Activated naive CD4-positive, alpha-beta T cell treated with anti-CD3 and anti-CD28 coated beads, Interleukin-2, amount 50 U/mL, for 24 hours (primary cell): Measurements from ENCODE around the gene WRNIP1.

Experiments
- H3K27ac Mint-ChIP-seq: one replicate; pipeline ENCODE4 v1.8.0; 2021; ENCODE audit warnings: mild to moderate bottlenecking, mixed read lengths
- H3K27me3 Mint-ChIP-seq: one replicate; pipeline ENCODE4 v1.8.0; 2021; ENCODE audit warnings: mixed read lengths
- H3K36me3 Mint-ChIP-seq: one replicate; pipeline ENCODE4 v1.8.0; 2021; ENCODE audit warnings: mixed read lengths
- H3K4me1 Mint-ChIP-seq: one replicate; pipeline ENCODE4 v1.8.0; 2021; ENCODE audit warnings: mixed read lengths
- H3K4me3 Mint-ChIP-seq: one replicate; pipeline ENCODE4 v1.8.0; 2021; ENCODE audit warnings: mild to moderate bottlenecking, mixed read lengths
- H3K9me3 Mint-ChIP-seq: one replicate; pipeline ENCODE4 v1.8.0; 2021; ENCODE audit warnings: mixed read lengths

WRNIP1 gene

DNA sequence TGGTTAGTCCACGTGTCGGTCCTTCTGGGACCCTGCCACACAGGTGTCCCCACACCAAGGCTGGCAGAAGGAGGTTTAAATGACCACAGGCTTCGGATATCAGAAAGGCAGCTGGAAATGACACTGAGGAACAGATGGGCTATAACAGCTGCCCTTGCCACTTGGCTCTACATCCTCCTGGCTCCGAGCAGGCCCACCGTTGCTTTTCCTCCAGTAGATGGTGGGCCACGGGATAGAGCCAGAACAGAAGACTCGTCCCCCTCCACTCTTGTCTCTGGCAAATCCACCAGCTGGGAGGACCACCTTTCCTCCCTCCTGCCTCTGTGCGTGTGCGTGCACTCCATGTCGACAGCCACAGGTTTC is 17.6 kb downstream of the WRNIP1 start:
- H3K9me3 Mint-ChIP-seq, result no peaks in the 10 kb centered on the region
- no peak overlapping the region for H3K4me3 Mint-ChIP-seq
- H3K4me1 Mint-ChIP-seq, result peaks cover 28% of the 10 kb centered on the region
- no peaks in the 10 kb centered on the region for H3K27me3 Mint-ChIP-seq
- H3K36me3 Mint-ChIP-seq, result peaks cover 12% of the 10 kb centered on the region
- no peak overlapping the region for H3K27ac Mint-ChIP-seq

DNA sequence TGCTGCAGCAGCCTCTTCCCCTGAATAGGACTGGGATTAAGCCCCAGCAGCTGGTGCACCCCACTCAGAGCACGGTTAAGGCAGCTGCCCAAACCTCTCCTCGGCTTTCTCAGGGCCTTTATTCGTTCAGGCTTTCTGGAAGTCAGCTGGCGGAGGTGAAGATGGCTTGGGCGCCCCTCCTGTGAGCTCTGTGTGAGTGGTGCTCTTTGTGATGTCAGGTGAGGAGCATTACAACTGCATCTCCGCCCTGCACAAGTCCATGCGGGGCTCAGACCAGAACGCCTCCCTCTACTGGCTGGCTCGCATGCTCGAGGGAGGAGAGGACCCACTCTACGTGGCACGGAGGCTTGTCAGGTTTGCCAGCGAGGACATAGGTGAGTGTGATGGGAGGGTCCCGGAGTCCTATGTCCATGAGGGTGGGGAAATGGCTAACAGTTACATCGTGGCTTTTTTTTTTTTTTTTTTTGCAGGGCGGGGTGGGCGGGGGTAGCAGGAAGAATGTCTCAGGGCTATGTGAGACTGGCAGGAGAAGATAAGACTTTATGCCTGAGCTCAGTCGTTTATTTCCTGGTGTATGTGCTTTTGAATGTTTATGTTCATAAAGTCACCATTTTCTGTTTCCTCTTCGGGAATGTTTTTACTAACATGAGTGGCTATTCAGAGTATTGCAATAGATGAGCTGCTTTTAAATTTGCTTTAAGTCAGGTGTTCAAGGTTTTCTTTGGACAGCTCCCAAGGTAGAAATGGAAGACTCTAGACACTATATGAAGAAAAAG is 18.2 kb downstream of the WRNIP1 start:
- Mint-ChIP-seq H3K36me3 (peaks cover 12% of the 10 kb centered on the region), H3K4me1 (peaks cover 25% of the 10 kb centered on the region), H3K27ac (no peak overlapping the region), H3K4me3 (no peak overlapping the region), H3K9me3 (no peaks in the 10 kb centered on the region), H3K27me3 (no peaks in the 10 kb centered on the region)

DNA sequence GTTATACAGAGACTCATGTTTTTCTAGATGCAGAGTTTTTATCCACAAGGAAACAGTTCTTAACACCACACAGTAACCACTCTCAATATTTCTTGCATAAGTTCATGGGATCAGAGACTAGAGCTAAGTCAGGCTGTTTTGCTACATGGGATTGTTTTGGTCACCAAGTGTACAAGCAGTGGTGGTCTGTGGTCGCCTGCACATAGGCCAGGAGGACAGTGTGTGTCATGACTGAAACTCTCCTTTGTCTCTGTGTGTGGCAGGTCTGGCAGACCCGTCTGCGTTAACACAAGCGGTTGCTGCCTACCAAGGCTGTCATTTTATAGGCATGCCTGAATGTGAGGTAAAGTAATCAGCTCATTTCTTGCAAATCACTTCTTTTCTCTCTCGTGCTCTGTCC is 18.9 kb downstream of the WRNIP1 start:
- no peak overlapping the region for H3K4me3 Mint-ChIP-seq
- peaks cover 25% of the 10 kb centered on the region for H3K4me1 Mint-ChIP-seq
- H3K27ac Mint-ChIP-seq, result peak overlapping the region; percentile 68
- no peaks in the 10 kb centered on the region for H3K9me3 Mint-ChIP-seq
- peaks cover 12% of the 10 kb centered on the region for H3K36me3 Mint-ChIP-seq
- H3K27me3 Mint-ChIP-seq, result no peaks in the 10 kb centered on the region

DNA sequence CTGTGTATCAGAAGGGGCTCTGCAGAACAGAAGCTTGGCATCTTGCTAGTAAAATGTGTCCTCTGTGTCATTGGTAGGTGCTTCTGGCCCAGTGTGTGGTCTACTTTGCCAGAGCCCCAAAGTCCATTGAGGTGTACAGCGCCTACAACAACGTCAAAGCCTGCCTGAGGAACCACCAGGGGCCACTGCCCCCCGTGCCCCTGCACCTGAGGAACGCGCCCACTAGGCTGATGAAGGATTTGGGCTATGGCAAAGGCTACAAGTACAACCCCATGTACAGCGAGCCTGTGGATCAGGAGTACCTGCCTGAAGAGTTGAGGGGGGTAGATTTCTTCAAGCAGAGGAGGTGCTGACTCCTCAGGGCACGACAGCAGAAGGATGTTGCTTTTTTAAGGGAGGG is 19.7 kb downstream of the WRNIP1 start:
- no peaks in the 10 kb centered on the region for H3K9me3 Mint-ChIP-seq
- peaks cover 12% of the 10 kb centered on the region for H3K36me3 Mint-ChIP-seq
- H3K4me3 Mint-ChIP-seq, result no peak overlapping the region
- H3K27me3 Mint-ChIP-seq, result no peaks in the 10 kb centered on the region
- no peak overlapping the region for H3K27ac Mint-ChIP-seq
- H3K4me1 Mint-ChIP-seq, result peaks cover 25% of the 10 kb centered on the region

DNA sequence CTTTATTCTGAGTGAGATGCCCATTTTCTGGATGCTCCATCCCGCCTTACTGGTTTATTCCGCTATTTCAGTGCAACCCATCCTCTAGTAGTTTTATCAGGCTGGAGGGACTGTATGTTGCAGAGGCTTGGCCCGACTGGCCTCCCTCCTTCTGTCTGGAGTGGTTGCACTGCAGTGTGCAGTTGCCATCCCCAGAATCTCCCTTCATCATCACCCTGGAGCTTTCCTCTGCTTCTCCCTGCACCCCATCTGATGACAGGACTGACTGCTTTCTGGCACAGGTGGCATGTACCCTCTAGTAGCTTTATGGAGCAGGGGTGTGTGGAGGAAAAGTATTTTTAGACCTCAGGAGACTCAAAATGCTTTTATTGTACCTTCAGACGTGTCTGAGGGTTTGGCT is 21.1 kb downstream of the WRNIP1 start:
- Mint-ChIP-seq H3K36me3 (peaks cover 12% of the 10 kb centered on the region), H3K9me3 (no peaks in the 10 kb centered on the region)

DNA sequence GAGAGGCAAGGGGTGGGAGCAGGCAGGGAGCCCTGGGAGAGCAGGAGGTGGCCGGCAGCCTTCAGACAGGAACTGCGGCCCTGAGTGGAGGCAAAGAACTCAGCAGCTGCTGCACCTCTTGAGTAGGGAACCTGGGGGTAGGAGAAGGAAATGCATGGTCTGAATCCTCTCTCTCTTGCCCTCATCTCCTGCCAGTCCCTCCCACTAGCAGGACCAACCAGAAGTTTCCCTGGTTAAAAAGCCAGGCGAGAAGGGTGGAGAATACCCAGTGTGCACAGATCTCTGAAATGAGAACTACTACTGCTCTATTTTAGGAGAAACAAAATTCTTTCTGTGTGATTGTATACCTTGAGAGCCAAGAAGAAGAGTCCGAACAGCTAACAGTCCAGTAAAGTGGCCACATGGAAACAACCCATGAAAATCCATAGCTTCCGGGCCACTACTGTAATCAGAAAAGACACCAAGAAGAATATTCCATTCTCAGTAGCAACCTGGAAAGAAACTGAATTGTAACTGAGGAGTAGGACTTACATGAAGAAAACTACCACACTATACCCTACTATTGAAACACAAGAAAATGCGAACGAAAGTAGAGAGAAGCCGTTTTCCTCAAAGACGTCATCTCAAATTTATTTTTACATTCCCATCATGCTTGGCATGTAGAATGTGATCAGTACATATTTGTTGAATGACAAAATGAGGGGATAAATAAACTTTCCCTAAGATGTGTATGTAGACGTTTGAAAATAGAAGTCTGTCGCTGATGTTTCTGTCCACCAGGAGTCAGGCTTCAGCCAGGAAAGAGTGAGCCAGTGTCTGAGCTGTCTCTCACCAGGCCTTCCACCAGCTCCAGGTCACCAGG is 25.6 kb downstream of the WRNIP1 start:
- peaks cover 37% of the 10 kb centered on the region for H3K4me1 Mint-ChIP-seq
- H3K27ac Mint-ChIP-seq, result peak overlapping the region; percentile 56
- H3K4me3 Mint-ChIP-seq, result no peak overlapping the region
- H3K36me3 Mint-ChIP-seq, result peaks cover 6% of the 10 kb centered on the region
- H3K27me3 Mint-ChIP-seq, result no peaks in the 10 kb centered on the region
- H3K9me3 Mint-ChIP-seq, result no peaks in the 10 kb centered on the region

More for the DNA sequence above, 21.1 kb downstream of the WRNIP1 start:
- no peak overlapping the region for H3K4me3 Mint-ChIP-seq
- peaks cover 26% of the 10 kb centered on the region for H3K4me1 Mint-ChIP-seq
- H3K27ac Mint-ChIP-seq, result peak overlapping the region; percentile 5
- H3K27me3 Mint-ChIP-seq, result no peaks in the 10 kb centered on the region

DNA sequence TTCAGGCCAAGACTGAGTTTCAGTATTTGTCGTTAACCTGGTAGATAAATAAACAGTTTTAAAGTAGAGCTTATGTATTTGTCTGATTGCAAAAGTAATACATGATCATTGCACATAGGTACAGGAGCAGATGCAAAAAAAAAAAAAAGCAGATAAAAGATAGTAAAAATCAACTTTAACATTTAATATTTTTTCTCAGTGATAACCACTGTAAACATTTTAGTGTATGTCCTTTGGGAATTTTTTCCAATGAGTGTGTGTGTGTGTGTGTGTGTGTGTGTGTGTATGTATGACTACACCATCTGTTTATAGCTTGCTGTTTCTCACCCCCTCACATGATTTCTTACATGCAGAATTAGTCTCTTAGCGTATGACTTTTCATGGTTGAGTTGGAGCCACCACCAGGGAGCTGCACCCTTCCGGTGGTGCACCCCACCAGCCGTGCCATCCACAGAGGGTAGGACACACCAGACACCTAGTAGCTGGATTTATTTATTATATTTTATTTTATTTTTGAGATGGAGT is 26.3 kb downstream of the WRNIP1 start:
- no peaks in the 10 kb centered on the region for H3K27me3 Mint-ChIP-seq
- H3K4me1 Mint-ChIP-seq, result peaks cover 37% of the 10 kb centered on the region
- H3K4me3 Mint-ChIP-seq, result no peak overlapping the region
- peaks cover 6% of the 10 kb centered on the region for H3K36me3 Mint-ChIP-seq
- peak overlapping the region; percentile 56 for H3K27ac Mint-ChIP-seq
- H3K9me3 Mint-ChIP-seq, result no peaks in the 10 kb centered on the region

DNA sequence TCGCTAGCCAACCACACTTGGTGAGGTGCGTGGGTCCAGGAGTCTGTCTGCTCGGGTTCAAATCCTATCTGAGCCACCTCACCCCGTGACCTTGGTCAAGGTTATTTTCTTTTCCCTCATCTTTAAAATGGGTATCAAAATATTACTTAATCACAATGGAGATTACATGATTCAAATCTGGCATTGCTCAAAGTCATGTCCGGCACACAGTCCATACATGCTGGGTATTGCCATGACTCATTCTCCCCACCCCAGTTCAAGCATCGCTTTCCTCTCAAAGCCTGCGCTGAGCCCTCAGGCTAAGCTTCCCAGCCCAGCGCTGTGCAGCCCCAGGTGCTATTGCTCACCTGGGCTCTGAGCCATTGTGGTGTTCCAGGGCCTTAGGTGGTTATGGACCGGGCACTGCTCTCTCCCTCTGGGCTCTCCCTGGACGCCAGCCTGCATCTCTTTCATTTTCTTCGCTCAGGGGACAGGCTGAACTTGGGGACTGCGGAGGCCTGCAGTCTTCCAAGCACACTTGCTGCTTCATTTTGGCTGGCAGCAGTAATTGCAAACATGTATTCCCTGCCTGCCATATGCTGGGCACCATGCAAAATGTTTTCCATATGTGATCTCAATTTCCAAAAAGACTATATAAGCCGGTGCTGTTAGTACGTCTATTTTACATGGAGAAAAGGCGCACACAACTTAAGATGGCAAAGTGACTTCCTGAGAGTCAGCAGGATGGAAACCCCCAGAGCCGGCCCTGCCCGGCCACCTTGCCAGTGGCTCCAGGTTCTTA is 27.3 kb downstream of the WRNIP1 start:
- H3K4me3 Mint-ChIP-seq, result no peak overlapping the region
- H3K4me1 Mint-ChIP-seq, result peaks cover 43% of the 10 kb centered on the region
- H3K27ac Mint-ChIP-seq, result no peak overlapping the region
- no peaks in the 10 kb centered on the region for H3K9me3 Mint-ChIP-seq
- no peaks in the 10 kb centered on the region for H3K27me3 Mint-ChIP-seq
- peaks cover 2% of the 10 kb centered on the region for H3K36me3 Mint-ChIP-seq

DNA sequence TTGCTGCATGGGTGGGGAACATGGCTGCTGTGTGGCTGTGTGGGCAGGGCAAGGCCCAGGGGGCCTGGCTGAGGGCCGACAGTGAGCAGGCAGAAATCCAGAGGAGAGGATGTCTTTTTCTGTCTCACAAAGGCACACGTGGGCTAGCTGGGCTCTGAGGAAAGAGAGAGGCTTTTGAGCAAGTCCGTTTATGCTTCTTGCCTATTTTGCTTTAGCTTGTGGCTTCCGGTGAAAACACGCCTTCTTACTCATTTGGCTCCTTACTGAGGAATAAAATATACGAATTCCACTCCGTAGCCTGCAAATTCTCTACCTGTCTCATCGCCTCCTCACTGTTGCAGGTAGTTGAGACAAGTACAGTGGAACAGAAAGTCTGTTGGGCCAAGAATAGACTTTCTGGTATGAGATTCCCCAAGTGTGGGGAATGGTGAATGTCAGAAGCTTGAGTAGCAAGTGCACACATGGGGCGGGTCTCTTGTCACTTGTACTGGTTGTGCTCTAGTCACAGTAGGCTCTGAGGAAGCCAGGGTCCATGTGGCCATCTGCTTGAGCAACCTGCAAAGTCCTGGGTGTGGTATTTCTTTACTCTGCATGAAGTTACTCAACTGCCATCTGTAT is 28.4 kb downstream of the WRNIP1 start:
- no peaks in the 10 kb centered on the region for H3K27me3 Mint-ChIP-seq
- peaks cover 43% of the 10 kb centered on the region for H3K4me1 Mint-ChIP-seq
- H3K9me3 Mint-ChIP-seq, result no peaks in the 10 kb centered on the region
- peak overlapping the region; percentile 13 for H3K27ac Mint-ChIP-seq
- H3K4me3 Mint-ChIP-seq, result peak overlapping the region; percentile 4
- H3K36me3 Mint-ChIP-seq, result peaks cover 2% of the 10 kb centered on the region

DNA sequence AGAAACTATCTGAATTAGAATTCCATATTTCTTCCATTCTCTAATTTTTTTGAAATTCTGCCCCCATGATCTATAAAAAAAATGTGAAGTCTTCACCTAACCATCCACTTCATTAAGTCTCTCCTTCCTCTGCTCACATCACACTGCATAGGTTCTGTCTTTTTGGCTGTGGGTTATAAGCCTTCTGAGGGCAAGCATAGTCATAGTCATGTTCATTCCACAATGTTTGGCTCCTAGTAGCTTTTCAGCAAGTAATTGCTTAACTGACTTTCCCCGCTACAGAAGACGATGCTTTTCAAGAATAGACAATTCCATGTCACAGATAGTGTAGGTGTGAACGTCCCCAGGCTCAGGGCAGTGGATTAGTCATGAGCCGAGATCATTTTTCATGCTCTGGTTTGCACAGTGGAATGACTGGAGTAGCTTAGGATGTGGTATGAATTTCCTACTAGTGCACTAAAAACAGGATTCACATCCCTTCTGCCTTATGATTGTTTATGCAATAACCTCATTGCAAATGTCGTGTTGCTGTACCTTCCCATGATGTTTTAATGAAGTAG is 29.1 kb downstream of the WRNIP1 start:
- Mint-ChIP-seq H3K4me1 (peaks cover 43% of the 10 kb centered on the region), H3K27ac (no peak overlapping the region), H3K27me3 (no peaks in the 10 kb centered on the region), H3K4me3 (no peak overlapping the region), H3K36me3 (peaks cover 2% of the 10 kb centered on the region), H3K9me3 (no peaks in the 10 kb centered on the region)

DNA sequence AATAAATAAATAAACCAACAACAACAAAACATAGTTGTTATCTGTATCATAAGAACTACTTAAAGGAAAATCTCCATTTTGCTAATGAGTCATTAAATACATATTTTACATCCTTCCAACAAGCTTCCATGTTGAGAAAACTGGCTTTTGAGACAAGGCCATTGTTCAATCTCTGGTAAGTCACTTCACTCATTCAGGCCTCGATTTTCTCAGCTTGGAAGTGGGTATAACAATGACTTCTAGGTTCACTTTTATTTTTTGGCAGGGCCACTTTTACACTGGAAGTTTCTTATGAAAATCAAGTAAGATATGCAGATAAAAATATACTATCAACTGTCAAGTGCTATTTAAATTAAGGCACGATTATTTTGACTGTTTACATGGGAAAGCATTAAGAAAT is 30.0 kb downstream of the WRNIP1 start:
- Mint-ChIP-seq H3K4me1 (peaks cover 52% of the 10 kb centered on the region), H3K9me3 (no peaks in the 10 kb centered on the region), H3K4me3 (no peak overlapping the region), H3K27me3 (no peaks in the 10 kb centered on the region), H3K36me3 (peaks cover 2% of the 10 kb centered on the region), H3K27ac (no peak overlapping the region)

DNA sequence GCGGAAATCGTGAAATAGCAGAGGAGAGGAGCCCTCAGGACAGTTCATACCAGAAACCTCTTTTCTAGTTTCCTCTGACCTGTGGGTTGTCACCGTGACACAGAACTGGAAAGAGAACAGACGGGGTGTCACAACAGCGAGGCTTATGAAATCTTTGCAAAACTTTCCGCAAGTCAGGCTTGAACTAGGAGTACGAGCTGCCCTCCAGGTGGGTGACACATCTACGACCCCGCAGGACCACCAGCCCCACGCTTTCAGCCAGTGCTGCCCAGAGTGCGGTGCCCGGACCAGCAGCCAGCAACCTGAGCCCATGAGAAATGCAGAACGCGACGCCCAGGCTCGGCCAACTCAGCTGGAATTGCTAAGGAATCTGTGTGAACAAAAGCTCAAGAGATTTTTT is 30.8 kb downstream of the WRNIP1 start:
- Mint-ChIP-seq H3K9me3 (no peaks in the 10 kb centered on the region), H3K4me1 (peaks cover 50% of the 10 kb centered on the region), H3K4me3 (no peak overlapping the region), H3K36me3 (peaks cover 2% of the 10 kb centered on the region), H3K27ac (no peak overlapping the region), H3K27me3 (no peaks in the 10 kb centered on the region)

DNA sequence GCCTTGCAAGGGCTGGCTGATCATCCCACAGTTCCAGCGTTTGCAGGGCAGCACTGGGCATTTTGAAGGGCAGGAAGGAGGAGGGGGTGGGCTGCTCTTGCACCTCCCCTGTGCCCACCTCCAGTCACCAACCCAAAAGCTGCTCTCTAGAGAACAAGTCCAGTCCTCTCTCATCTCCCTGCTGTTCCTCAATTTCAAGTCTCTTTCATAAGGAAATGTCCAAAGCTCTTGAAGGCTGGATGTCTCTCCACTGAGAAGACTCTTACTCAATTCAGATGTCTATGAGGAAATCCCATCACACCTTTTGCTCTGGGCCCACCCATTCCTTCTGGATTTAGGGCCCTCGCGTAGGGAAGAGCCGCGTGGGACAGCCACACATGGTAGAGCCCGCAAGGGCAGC is 31.7 kb downstream of the WRNIP1 start:
- Mint-ChIP-seq H3K36me3 (no peaks in the 10 kb centered on the region), H3K4me3 (no peak overlapping the region), H3K27ac (no peak overlapping the region), H3K4me1 (peaks cover 42% of the 10 kb centered on the region), H3K9me3 (no peaks in the 10 kb centered on the region), H3K27me3 (no peaks in the 10 kb centered on the region)

DNA sequence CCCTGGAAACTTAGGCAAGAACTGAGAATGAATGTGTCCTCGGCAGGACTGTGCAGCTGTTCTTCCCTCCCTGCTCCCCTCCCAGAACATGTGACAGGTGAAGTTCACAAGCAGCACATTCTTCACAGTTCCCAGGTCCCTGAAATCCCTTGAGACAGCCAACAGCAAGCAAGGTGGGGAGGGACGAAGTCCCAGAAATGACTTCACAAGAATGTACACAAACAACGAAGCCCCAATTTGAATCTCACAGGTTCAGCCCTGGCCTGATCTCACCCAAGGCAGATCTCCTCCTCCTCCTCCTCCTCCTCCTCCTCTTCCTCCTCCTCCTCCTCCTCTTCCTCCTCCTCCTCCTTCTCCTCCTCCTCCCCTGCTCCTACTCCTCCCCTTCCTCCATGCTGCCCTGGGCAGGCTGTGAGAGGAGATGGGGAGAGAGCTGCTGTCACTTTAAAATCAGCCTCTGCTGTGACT is 32.4 kb downstream of the WRNIP1 start:
- H3K4me1 Mint-ChIP-seq, result peaks cover 37% of the 10 kb centered on the region
- no peak overlapping the region for H3K4me3 Mint-ChIP-seq

More for the DNA sequence above, 32.4 kb downstream of the WRNIP1 start:
- H3K27ac Mint-ChIP-seq, result no peak overlapping the region
- no peaks in the 10 kb centered on the region for H3K27me3 Mint-ChIP-seq
- H3K36me3 Mint-ChIP-seq, result no peaks in the 10 kb centered on the region
- no peaks in the 10 kb centered on the region for H3K9me3 Mint-ChIP-seq
